Stimulated activated CD4-positive, alpha-beta T cell treated with anti-CD3 and anti-CD28 coated beads, Interleukin-15, amount 100 ng/mL, for 1 hour (primary cell): ENCODE measurements around the gene PACSIN1.

ENCODE experiments used
- DNase-seq, 2 donors: peaks; one replicate each; pipeline ENCODE4 v3.0.0-alpha.2; 2020; ENCODE audit warnings: low read depth in 1 of 2, low spot score in 1 of 2

The PACSIN1 gene, protein sequence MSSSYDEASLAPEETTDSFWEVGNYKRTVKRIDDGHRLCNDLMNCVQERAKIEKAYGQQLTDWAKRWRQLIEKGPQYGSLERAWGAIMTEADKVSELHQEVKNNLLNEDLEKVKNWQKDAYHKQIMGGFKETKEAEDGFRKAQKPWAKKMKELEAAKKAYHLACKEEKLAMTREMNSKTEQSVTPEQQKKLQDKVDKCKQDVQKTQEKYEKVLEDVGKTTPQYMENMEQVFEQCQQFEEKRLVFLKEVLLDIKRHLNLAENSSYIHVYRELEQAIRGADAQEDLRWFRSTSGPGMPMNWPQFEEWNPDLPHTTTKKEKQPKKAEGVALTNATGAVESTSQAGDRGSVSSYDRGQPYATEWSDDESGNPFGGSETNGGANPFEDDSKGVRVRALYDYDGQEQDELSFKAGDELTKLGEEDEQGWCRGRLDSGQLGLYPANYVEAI

DNA sequence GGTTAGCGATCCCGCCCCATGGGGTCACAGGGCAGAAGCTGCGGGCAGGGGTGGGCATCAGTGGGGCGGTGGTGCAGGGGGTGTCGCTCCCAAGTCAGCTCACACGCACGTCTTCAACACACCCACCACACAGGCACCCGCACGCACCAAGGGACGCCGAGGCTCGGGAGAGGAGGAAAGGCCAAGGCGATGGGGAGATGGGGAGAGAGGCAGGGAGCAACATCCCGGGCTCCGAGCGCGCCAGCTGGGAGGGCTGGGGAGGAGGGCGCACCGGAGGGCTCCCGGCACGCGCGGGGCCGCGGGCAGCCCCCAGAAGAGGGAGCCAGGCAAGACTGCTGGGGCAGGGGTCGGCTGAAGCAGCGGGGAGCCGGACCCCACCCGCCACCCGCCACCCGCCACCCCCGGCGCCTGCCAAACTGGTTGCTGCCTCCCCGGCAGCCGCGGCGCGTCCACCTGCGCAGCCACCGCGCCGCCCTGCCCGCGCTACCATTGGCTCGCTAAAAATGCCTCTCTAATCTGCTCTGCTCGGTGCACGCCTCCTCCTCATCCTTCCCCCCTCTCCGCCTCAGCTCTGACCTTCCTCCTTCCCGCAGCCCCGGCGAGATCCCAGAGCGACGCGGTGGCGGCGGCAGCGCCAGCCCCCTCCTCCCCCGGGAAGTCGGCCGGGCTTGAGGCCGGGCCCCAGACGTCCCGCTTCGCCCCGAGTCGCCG is at the start of gene PACSIN1:
Gene PACSIN1 (plus strand): TSS at position 546 of the 711 bp plus-strand sequence. CDS start 60,230 bp downstream, outside the sequence.
- no peak for DNase-seq

DNA sequence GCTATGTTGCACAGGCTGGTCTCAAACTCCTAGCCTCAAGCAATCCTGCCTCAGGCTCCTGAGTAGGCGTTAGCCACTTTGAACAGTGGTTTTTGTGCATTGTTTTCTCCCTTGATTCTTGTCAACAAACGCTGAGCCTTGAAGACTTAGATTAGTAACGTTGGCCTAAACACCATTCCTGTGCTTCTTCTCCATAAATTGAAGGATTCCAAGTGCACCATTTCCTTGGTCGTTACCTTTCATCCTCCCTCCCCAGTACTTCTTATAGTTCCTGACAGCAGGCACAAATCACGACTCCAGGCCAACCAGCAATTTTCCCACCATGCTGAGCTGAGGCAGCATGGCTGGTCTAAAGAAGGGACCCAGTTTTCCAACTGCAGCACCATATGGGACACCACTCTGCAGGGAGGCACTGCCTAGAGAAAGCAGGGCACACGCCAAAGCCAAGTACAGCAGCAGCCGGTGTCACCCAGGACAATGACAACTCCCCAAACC is 49.0 kb upstream of the PACSIN1 start:
- no peak for DNase-seq

DNA sequence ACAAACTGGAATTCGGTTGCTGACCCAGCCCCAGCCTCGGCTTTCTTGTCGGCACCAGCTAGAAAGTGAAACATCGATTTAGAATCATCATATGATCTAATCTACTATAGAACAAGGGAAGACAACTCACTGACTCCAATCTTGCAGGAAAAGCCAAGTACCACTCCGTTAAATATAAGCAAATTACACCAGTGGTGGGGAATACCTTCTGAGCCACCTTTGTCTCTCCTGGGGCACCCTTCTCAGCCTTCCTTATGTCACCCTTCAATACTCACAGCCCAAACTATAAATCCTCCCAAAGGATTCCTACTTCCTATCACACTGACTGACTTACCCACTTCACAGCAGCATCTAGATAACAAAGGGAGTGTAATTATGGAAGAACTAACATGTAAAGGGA is 47.5 kb upstream of the PACSIN1 start:
- no peak for DNase-seq

DNA sequence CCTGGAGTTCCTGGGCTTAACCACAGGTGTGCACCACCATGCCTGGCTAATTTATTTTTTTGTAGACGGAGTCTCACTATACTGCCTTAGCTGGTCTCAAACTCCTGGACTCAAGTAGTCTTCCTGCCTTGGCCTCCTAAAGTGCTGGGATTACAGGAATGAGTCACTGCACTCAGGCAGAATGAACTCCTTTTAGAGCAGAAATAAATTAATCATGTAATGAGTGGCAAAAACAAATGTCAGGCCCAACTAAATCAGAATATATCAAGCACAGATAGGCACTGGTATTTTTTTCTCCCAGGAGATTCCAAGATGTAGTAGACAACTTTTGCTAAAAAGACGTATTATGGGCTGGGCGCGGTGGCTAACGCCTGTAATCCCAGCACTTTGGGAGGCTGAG is 42.6 kb upstream of the PACSIN1 start:
- DNase-seq, result no peak

DNA sequence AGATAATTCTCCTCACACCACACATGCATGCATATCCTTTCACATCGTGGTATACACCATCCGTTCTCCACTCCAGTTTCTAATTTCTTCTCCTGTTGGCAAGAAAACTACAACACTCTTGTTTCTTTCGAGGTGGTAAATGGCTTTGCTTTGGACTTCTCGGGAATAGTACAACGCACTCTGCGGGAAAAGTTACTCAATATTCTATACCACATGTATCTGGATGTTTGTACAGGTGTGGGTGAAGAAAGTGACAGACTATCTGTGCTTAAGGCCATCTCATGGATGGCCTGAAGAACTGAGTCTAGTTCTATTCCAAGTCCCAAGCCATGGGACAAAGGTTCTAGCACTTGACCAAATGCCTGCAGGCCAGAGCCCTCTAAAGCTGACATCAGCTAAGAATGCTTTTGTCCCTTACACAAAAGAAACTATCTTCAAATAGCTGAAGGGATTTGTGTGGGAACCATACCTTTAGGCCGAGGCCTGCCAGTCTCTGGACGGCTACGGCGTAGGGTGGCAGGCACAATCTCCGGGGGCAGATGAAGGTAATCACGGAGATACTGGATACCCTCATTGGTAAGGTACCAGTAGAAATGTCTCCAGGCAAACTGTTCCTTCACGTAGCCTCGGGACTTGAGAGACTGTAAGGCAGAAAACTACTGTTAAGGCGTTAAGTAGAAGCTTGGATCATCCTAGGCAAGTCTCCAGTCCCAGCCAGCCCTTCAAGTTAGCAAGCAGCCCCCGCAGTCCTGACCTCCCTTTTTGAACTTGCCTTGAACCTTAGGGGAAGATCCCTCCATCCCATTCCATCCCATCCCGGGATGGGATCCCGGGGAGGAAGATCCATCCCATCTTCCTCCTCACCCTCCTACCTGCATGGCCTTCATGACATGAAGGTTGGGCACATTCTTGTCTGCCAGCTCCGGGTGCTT is 41.4 kb upstream of the PACSIN1 start:
- no peak for DNase-seq

DNA sequence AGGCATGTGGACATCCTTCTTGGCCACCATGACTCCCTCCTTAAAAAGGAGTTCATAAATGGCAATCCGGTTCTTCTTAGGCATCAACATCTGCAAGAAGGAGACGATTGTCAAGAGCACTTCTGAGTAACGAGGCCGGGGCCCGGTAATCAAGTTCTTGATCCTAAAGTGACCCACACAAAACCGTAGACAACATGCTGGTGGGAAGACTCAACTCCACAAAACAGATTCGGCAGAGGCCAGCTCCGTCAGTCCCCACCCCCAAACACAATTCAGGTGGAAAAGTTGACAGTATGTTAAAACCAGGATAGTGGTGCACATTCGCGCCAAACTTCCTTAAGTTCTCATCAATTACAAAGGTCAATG is 40.8 kb upstream of the PACSIN1 start:
- DNase-seq, result no peak

DNA sequence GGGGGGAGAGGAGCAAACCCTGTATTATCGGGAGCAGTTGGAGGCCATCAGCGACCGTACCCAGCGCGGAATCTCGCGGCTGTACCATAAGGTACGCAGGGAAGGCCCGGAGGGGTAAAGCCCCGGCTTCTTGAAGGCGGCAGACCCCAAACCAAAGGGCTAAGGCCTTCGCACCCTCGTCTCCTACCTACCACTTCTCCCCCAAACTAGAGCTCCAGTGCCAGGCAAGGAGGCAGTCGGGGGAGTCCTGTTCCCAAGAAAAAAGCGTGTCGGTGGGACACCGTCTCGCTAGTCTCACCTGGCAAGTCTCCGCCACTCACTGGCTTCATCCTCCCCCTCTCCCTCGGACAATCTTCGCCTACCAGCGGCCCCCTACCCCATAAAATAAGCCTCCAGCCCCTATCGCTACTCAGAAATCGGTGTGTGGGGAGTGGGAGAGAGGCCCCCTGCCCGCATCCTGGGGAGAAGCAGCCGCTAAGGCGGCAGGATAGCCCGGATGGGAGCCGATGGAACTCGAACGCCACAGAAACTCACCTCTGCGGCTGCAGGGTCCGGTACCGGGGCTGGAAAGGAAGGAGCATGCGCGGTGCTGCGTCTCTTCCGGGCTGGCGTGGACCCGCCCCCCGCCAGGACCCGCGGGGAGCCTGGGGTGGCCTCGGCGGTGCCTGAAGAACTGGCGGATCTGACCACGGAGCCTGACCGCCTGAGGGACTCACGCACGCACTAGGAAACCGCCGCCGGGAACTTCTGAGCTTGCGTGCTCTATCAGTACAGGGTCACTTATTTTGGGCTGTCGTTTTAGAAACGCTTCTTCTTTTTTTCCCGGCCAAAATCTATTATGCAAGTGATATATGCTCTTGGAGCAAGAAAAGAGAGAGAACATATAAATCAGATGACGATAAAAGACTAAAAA is 40.1 kb upstream of the PACSIN1 start, which contains the start of gene RPS10:
Gene RPS10 (minus strand): TSS at position 572 of the 913 bp plus-strand sequence. CDS start 848 bp downstream, outside the sequence.
- peak; percentile 83 to 91 for DNase-seq

DNA sequence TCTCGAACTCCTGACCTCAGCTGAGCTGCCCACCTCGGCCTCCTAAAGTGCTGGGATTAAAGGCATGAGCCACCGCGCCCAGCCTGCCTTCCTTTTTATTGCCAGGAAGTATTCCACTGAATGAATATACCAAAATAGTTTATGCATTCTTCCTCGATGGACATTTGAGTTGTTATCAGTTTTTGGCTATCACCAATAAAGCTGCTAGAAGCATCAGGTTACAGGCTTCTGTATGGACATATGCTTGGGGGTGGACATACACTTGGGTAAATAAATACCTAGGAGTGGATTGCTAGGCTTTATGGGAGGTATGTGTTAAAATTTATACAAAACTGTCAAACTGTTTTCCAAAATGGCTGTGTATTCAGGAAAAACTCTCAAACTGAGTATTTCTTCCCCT is 30.0 kb upstream of the PACSIN1 start:
- DNase-seq, result no peak

DNA sequence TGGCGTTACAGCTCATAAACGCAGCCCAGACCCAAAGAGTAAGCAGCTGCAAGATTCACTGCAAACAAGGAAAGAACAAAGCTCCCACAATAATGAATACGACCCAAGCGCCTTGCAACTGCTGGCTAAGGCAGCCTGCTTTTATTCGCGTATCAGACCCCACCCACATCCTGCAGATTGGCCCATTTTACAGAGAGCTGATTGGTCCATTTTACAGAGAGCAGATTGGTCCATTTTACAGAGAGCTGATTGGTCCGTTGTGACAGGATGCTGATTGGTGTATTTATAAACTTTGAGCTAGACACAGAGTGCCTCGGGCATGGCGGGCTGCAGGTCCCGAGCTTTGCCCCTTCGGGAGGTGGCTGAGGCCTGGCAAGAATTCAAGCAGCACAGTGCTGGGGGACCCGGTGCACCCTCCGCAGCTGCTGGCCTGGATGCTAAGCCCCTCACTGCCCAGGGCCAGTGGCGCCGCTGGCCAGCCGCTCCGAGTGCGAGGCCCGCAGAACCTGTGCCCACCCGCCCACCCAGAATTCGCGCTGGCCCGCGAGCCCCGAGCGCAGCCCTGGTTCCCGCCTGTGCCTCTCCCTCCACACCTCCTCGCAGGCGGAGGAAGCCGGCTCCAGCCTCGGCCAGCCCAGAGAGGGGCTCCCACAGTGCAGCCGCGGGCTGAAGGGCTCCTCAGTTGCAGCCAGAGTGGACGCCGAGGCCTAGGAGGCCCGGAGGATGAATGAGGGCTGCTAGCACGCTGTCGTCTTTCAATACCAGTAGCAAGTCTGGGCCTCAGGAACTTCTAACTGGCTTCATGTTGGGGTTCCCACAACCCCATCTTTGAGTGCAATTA is 28.9 kb upstream of the PACSIN1 start:
- DNase-seq, result no peak

DNA sequence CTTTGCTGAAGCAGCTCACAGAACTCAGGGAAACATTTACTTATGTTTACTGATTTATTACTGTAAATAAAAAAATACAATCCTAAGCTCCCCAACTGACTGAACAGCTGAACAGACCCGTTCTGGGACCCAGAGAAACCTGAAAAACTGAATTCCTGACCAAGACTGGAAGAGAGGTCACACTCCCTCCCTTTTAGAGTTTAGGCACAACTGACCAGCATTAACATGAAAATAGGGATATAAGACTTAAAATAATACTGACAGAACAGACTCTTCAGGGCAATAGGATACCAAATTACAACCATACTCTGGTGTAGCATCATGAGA is 28.3 kb upstream of the PACSIN1 start:
- no peak for DNase-seq

DNA sequence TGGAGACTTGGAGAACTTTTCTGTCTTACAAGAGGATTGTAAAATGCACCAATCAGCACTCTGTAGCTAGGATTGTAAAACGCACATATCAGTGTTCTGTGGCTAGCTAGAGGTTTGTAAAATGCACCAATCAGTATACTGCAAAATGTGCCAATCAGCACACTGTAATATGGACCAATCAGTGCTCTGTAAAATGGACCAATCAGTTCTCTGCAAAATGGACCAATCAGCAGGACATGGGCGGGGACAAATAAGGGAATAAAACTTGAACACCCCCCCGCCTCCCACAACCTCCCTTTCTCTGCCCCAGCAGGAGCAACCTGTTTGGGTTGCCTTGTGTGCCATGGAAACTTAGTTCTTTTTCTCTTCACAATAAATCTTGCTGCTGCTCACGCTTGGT is 27.2 kb upstream of the PACSIN1 start:
- DNase-seq, result no peak

DNA sequence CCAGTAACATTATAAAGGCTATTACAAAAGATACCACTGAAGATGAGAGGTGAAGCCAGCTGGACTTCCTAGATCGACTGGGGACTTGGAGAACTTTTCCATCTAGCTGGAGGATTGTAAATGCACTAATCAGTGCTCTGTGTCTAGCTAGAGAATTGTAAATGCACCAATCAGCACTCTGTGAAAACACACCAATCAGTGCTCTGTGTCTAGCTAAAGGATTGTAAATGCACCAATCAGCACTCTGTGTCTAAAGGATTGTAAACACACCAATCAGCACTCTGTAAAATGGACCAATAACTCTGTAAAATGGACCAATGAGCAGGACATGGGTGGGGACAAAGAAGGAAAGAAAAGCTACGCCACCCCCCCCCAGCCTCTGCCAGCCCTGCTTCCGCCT is 26.4 kb upstream of the PACSIN1 start:
- DNase-seq, result no peak

DNA sequence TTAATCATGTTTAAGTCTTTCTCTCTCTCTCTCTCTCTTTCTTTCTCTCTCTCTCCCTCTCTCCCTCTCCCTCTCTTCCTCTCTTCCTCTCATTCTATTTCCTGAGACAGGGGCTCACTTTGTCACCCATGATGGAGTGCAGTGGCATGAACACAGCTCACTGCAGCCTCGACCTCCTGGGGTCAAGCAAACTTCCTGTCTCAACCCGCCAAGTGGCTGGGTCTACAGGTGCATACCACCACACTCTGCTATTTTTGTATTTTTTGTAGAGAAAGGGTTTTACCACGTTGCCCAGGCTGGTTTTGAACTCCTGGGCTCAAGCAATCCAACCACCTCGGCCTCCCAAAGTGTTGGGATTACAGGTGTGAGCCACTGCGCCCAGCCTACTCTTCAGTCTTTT is 24.4 kb upstream of the PACSIN1 start:
- no peak for DNase-seq

DNA sequence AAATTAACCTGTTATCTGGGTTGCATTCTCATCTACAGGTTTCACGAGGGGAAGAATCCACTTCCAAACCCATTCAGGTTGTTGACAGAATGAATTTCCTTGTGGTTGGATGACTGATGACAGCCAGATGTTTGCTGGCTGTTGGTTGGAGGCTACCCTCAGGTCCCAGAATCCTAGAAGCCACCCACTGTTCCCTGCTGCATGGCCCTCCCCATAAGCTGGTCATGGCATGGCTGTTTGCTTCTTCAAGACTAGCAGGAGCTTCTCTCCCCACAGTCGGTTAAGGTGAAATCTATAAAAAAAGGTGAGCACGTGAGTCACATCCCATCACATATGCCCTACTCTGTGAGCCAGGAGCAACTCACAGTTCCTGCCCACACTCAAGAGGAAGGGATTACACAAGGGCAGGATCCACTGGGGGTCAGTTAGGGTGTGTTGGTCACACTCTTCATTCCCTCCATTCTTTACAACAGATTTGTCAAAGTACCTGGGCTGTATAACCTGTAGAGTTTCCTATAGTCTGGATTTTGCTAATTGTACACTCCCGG is 20.5 kb upstream of the PACSIN1 start:
- no peak for DNase-seq

DNA sequence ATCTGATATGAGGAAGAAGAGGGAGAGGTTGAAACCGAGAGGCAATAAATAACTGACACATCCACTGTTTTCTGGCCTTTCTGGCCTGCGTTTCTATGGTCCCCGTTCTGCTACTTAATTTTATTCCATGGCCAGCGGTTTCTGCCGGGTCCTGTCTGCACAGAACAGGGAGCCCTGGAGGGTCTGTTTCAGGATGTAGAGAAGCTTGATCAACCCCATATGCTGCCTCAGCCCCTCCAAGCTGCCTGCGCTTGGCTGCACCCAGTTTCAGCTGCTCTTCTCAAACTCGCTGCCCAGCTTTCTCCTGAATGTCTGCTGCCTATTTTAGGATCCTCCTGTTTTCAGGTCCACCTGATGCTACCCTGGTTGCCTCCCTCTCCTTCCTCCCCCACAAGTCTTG is 18.5 kb upstream of the PACSIN1 start:
- DNase-seq, result no peak

DNA sequence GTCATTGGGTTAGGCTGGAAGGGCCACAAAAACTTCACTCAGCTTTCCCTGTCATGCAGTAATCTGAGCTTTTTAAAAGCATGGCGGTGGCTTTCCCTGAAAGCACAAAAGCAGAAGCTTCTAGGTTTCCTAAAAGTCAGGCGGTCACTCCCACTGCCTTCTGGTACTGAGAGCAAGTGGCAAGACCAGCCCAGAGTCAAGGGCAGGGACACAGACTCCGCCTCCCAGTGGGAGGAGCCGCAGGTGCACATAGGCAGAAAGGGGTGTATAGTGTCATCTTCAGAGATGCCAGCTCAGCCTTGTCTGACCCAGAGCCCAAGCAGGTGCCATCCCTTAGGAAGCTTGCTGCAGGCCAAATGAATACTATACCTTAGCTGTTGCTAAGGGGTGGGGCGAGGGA is 18.0 kb upstream of the PACSIN1 start:
- DNase-seq, result no peak

DNA sequence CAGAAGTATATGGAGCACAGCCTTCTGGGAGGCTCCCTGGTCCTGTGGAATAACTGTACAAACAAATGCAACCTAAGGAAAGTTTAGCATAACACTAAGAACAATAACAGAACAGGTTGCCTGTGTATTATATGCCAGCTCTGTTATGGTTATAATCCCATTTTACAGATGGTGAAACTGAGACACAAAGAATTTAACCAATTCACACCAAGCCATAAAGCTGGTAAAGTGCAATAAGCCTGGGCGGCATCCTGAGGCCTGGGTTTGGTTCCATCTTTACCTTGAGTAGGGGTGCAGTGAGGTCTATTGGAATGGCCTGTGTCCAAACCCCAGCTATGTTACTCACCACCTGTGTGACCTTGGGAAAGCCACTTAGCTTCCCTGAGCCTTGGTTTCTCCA is 14.7 kb upstream of the PACSIN1 start:
- DNase-seq, result no peak

DNA sequence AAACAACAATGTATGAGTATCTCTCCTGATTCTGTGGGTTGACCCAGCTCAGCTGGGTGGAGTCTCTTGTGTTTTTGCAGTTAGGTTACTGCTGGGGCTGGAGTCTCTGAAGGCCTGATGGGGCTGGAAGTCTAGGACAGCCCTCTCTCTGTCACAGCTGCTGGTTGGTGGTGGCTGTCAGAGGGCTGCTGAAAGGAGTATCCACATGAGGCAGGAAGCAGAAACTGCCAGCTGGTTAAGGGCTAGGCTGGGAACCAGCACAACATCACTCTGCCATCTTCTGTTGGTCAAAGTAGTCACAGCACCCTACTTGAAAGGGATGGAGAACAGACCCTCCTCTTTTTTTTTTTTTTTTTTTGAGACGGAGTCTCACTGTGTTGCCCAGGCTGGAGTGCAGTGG is 10.0 kb upstream of the PACSIN1 start:
- no peak for DNase-seq

DNA sequence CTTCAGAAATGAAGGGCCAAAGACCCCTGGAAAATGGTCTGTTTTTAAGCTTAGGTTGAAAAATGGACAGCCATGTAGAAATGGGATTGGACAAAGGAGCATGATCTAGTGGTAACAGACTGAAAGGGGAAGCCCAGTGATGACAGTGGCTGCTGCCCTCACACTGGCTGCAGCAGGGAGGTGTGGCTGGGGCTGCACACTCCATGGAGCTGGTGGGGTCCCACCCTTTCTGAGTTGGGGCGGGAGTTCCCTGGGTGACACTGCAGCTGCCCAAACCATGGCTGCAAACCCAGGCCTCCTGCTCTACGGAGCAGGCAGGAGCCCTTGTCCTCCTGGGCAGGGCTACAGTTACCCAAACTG is 8.5 kb upstream of the PACSIN1 start:
- no peak for DNase-seq
